H1 (cell line): ENCODE results near the gene IL9. TPM values are rescaled to one million over a fixed set of nuclear protein-coding genes. Genes with fewer than 3 reads are reported as not detected.

Experiments
- CTCF ChIA-PET: fragments of 300-600 bp; sonication (Branson Sonifier 250); formaldehyde crosslinking; loops from one replicate; lab custom pipeline; 2021; ENCODE audit not compliant: partially characterized antibody; lab: Charles Lee
- POLR2A ChIA-PET: fragments of 300-600 bp; sonication (Branson Sonifier 250); formaldehyde crosslinking; loops from one replicate; lab custom pipeline; 2021; ENCODE audit warnings: inconsistent platforms; ENCODE audit not compliant: partially characterized antibody; lab: Charles Lee
- DNase-seq, 2 experiments: peaks; one replicate each; pipeline versions ENCODE4 v3.0.0 to v3.0.0-alpha.2; 2010 to 2022; ENCODE audit warnings: low spot score in 2 of 2, low read depth in 1 of 2, mixed read lengths in 1 of 2
- FAIRE-seq: peaks from 2 replicates; lab custom pipeline; 2011; peaks lifted over from hg19 to GRCh38; lab: Jason Lieb, UNC
- H2AFZ ChIP-seq: 2 replicates; pipeline ENCODE4 v1.8.1; 2012; ENCODE audit warnings: low read length, inconsistent platforms
- H2AK5ac ChIP-seq: 2 replicates; pipeline ENCODE4 v1.6.1; 2013; ENCODE audit warnings: low read depth, low read length
- H2BK120ac ChIP-seq: replicated peaks from 2 replicates; pipeline ENCODE3; 2013; ENCODE audit warnings: low read depth, low read length, inconsistent platforms
- H2BK12ac ChIP-seq: 2 replicates; pipeline ENCODE4 v1.6.1; 2013; ENCODE audit warnings: low read depth, low read length
- H2BK15ac ChIP-seq: 2 replicates; pipeline ENCODE4 v1.6.1; 2013; ENCODE audit warnings: low read length
- H2BK20ac ChIP-seq: 2 replicates; pipeline ENCODE4 v1.6.1; 2013; ENCODE audit warnings: low read length
- H2BK5ac ChIP-seq: 2 replicates; pipeline ENCODE4 v1.6.1; 2013; ENCODE audit warnings: low read depth, low read length
- H3K14ac ChIP-seq: 2 replicates; pipeline ENCODE4 v1.6.1; 2013; ENCODE audit warnings: inconsistent platforms; ENCODE audit not compliant: insufficient read length
- H3K18ac ChIP-seq: 2 replicates; pipeline ENCODE4 v1.6.1; 2013; ENCODE audit warnings: low read length; ENCODE audit errors: extremely low read depth
- H3K23ac ChIP-seq: 2 replicates; pipeline ENCODE4 v1.6.1; 2013; ENCODE audit warnings: inconsistent platforms; ENCODE audit not compliant: insufficient read length
- H3K23me2 ChIP-seq: 2 replicates; pipeline ENCODE4 v1.6.1; 2013; ENCODE audit warnings: low read depth, low read length
- H3K27ac ChIP-seq: 2 replicates; pipeline ENCODE4 v1.6.1; 2011; ENCODE audit warnings: low read depth, low read length, inconsistent platforms
- H3K27me3 ChIP-seq, 4 experiments: replicated peaks in 1 of 4; 1 replicate in 1 of 4; 2 replicates in 3 of 4; pipeline versions ENCODE4 v1.6.1 to v1.8.1; 2011 to 2013; ENCODE audit warnings: low read length in 3 of 4, mild to moderate bottlenecking in 3 of 4, inconsistent platforms in 2 of 4, mixed read lengths in 2 of 4, moderate library complexity in 1 of 4; ENCODE audit not compliant: control insufficient read depth in 3 of 4, insufficient read depth in 3 of 4; ENCODE audit errors: extremely low read depth in 1 of 4
- H3K36me3 ChIP-seq, 4 experiments: 2 replicates each; pipeline versions ENCODE4 v1.6.1 to v1.8.1; 2011 to 2013; ENCODE audit warnings: mild to moderate bottlenecking in 4 of 4, low read length in 3 of 4, moderate library complexity in 2 of 4, control low read depth in 1 of 4, inconsistent platforms in 1 of 4; ENCODE audit not compliant: insufficient read depth in 4 of 4, control insufficient read depth in 2 of 4
- H3K4ac ChIP-seq: replicated peaks from 2 replicates; pipeline ENCODE3; 2013; ENCODE audit warnings: low read length, low read depth, mixed read lengths, inconsistent platforms; ENCODE audit not compliant: insufficient read length
- H3K4me1 ChIP-seq, 4 experiments: replicated peaks in 1 of 4; 1 replicate in 1 of 4; 2 replicates in 3 of 4; pipeline versions ENCODE4 v1.6.1 to v1.8.1; 2011 to 2013; ENCODE audit warnings: low read length in 3 of 4, inconsistent platforms in 2 of 4, mixed read lengths in 1 of 4; ENCODE audit not compliant: insufficient read depth in 4 of 4, control insufficient read depth in 3 of 4
- H3K4me2 ChIP-seq, 2 experiments: 2 replicates each; pipeline versions ENCODE4 v1.6.1 to v1.8.1; 2011 to 2013; ENCODE audit warnings: low read depth in 2 of 2, low read length in 2 of 2, control low read depth in 1 of 2, inconsistent platforms in 1 of 2, mild to moderate bottlenecking in 1 of 2; ENCODE audit not compliant: insufficient read depth in 1 of 2
- H3K4me3 ChIP-seq, 4 experiments: fragments of 200-600, 300-600 bp in 1 of 4; sonication (generic), shearing (Covaris generic), sonication (Bioruptor Twin) in 1 of 4; 2 replicates each; pipeline versions ENCODE4 v1.5.1 to v1.8.1; 2011 to 2016; ENCODE audit warnings: low read length in 4 of 4, low read depth in 3 of 4, control low read depth in 2 of 4, inconsistent platforms in 2 of 4, mild to moderate bottlenecking in 2 of 4, mixed read lengths in 1 of 4, moderate library complexity in 1 of 4; ENCODE audit not compliant: insufficient read depth in 2 of 4; ENCODE audit errors: extremely low read depth in 1 of 4
- H3K56ac ChIP-seq: replicated peaks from 2 replicates; pipeline ENCODE3; 2013; ENCODE audit warnings: low read depth, mild to moderate bottlenecking, mixed read lengths, low read length, inconsistent platforms; ENCODE audit not compliant: insufficient read length
- H3K79me1 ChIP-seq: 2 replicates; pipeline ENCODE4 v1.6.1; 2013; ENCODE audit warnings: low read depth, low read length, control low read depth
- H3K79me2 ChIP-seq, 2 experiments: 2 replicates each; pipeline versions ENCODE4 v1.6.1 to v1.8.1; 2012 to 2013; ENCODE audit warnings: low read length in 2 of 2, mild to moderate bottlenecking in 2 of 2, inconsistent platforms in 1 of 2; ENCODE audit not compliant: insufficient read depth in 2 of 2, control insufficient read depth in 1 of 2
- H3K9ac ChIP-seq, 4 experiments: replicated peaks in 1 of 4; 1 replicate in 1 of 4; 2 replicates in 3 of 4; pipeline versions ENCODE4 v1.6.1 to v1.8.1; 2011 to 2013; ENCODE audit warnings: low read depth in 3 of 4, low read length in 3 of 4, control low read depth in 2 of 4, mild to moderate bottlenecking in 2 of 4, moderate library complexity in 2 of 4, inconsistent platforms in 1 of 4; ENCODE audit errors: extremely low read depth in 1 of 4
- H3K9me3 ChIP-seq, 2 experiments: 2 replicates each; pipeline versions ENCODE4 v1.6.1 to v1.8.1; 2012 to 2013; ENCODE audit warnings: mild to moderate bottlenecking in 2 of 2, moderate library complexity in 2 of 2, control low read depth in 1 of 2, inconsistent platforms in 1 of 2, low read depth in 1 of 2, low read length in 1 of 2, mixed read lengths in 1 of 2; ENCODE audit not compliant: insufficient read depth in 2 of 2
- H4K20me1 ChIP-seq, 2 experiments: replicated peaks in 1 of 2; 2 replicates each; pipeline versions ENCODE3 to v1.8.1; 2011 to 2013; ENCODE audit warnings: inconsistent platforms in 2 of 2, low read length in 2 of 2, mild to moderate bottlenecking in 1 of 2; ENCODE audit not compliant: insufficient read depth in 2 of 2, control insufficient read depth in 1 of 2
- H4K5ac ChIP-seq: 2 replicates; pipeline ENCODE4 v1.6.1; 2013; ENCODE audit warnings: low read length, low read depth, mixed read lengths, inconsistent platforms; ENCODE audit not compliant: insufficient read length
- H4K8ac ChIP-seq: 2 replicates; pipeline ENCODE4 v1.8.0; 2013; ENCODE audit warnings: mild to moderate bottlenecking, moderate library complexity, low read length, inconsistent platforms; ENCODE audit not compliant: insufficient read depth; ENCODE audit errors: extremely low read depth
- H4K91ac ChIP-seq: replicated peaks from 2 replicates; pipeline ENCODE3; 2013; ENCODE audit warnings: low read length, mixed read lengths, inconsistent platforms; ENCODE audit not compliant: insufficient read length
- ASH2L ChIP-seq: fragments of 200-600, 300-600 bp; sonication (generic); IDR thresholded peaks from one replicate; pipeline ENCODE4 v1.7.1; 2017; ENCODE audit warnings: low read length
- CEBPB ChIP-seq: IDR thresholded peaks from 2 replicates; pipeline ENCODE4 v1.6.1; 2012; ENCODE audit warnings: low read depth, low read length
- WGBS, 2 experiments: shearing (Covaris generic) in 1 of 2; methylation state at CpG; one replicate each; pipeline versions ENCODE4 v1.1.6 to v1.1.7; 2013 to 2015; ENCODE audit warnings: low lambda C conversion rate in 2 of 2, mixed read lengths in 2 of 2, inconsistent platforms in 1 of 2, low coverage in 1 of 2, missing lambda C conversion rate in 1 of 2; ENCODE audit not compliant: insufficient replicate concordance in 2 of 2, insufficient coverage in 1 of 2, insufficient read length in 1 of 2; ENCODE audit errors: extremely low coverage in 1 of 2, missing lambda C conversion rate in 1 of 2; 5-methylcytosine and 5-hydroxymethylcytosine counted together
- polyA plus RNA-seq, 7 experiments: library from polyadenylated mRNA; depleted of rRNA in 3 of 7; stranded (reverse) in 5 of 7; unstranded in 2 of 7; fragments of >200 nt in 5 of 7; fragments of 200-250 nt in 2 of 7; gene quantifications; 1 replicate in 5 of 7; 2 replicates in 1 of 7; 4 replicates in 1 of 7; pipeline versions ENCODE4 v1.2.1 to v1.2.3, GENCODE V29; 2011 to 2013; ENCODE audit warnings: missing spikeins in 2 of 7, mixed read lengths in 2 of 7
- total RNA-seq: library from RNA; stranded (reverse); fragmentation: NEBNext Ultra II Directional; extraction: Animal tissue kit (Norgen Biotek cat#: 25700); gene quantifications from 2 replicates; pipeline ENCODE4 v1.2.1, GENCODE V29; 2021

IL9 gene
- total and polyA plus RNA-seq, 2 of the 8 experiments (the other 6 are each of a cell fraction or from before 2014, with no cell fraction given) = not detected

- Histone ChIP-seq H4K20me1 (no peaks in the 10 kb centered on the region), H3K36me3 (no peaks in the 10 kb centered on the region), H3K4ac (no peak overlapping the region), H3K4me3 (no peak overlapping the region), H3K56ac (no peak overlapping the region), H2BK120ac (no peak overlapping the region), H2AK5ac (no peak overlapping the region), H3K23me2 (no peaks in the 10 kb centered on the region), H3K79me2 (no peaks in the 10 kb centered on the region), H3K9me3 (no peaks in the 10 kb centered on the region), H3K23ac (no peak overlapping the region), H4K91ac (no peak overlapping the region), H4K5ac (no peak overlapping the region), H2BK20ac (no peak overlapping the region), H2BK5ac (no peak overlapping the region), H2BK15ac (no peak overlapping the region), H3K14ac (no peak overlapping the region), H4K8ac (no peak overlapping the region), H2AFZ (no peak overlapping the region), H2BK12ac (no peak overlapping the region), H3K79me1 (no peaks in the 10 kb centered on the region), H3K9ac (no peak overlapping the region), H3K18ac (no peak overlapping the region), H3K4me1 (no peaks in the 10 kb centered on the region), H3K4me2 (no peak overlapping the region), H3K27me3 (peaks cover 0 to 1% (median 0%) of the 10 kb centered on the region in 4 experiments; a peak in 3 of 7 replicates), H3K27ac (no peak overlapping the region)
- 91% methylated on average over 5 of the region's 5 CpGs; no CpG with 5 or more reads in 1 of the 2 experiments for WGBS, 2 experiments
- no peak for TF ChIP-seq ASH2L
- no peak for TF ChIP-seq CEBPB
- FAIRE-seq (no peak), DNase-seq (no peak)
- ChIA-PET POLR2A (no interaction called here), CTCF (interaction anchor here (0.8 to 1.1 kb wide), 2 partner anchors 62 to 139 kb away, joined by 3 to 4 read pairs; no protein-coding TSS in a partner anchor)
Observed at GRCh38 chr5:135915466-135916001, 19.9 kb upstream of the IL9 start.
